Duodenal mucosa (tissue), 2 donors: ENCODE data around the gene PGGT1B.

Source experiments
- H3K27ac ChIP-seq: one replicate; pipeline ENCODE4 v1.7.0; 2013; ENCODE audit warnings: low read depth, low read length
- H3K27me3 ChIP-seq, 2 donors: one replicate each; pipeline ENCODE4 v1.7.0; 2013; ENCODE audit warnings: low read length in 2 of 2, control low read depth in 1 of 2; ENCODE audit not compliant: insufficient read depth in 2 of 2, control insufficient read depth in 1 of 2
- H3K36me3 ChIP-seq, 2 donors: one replicate each; pipeline ENCODE4 v1.7.0; 2013; ENCODE audit warnings: low read length in 2 of 2, control low read depth in 1 of 2; ENCODE audit not compliant: insufficient read depth in 2 of 2, control insufficient read depth in 1 of 2
- H3K4me1 ChIP-seq, 2 donors: one replicate each; pipeline ENCODE4 v1.7.0; 2013; ENCODE audit warnings: low read length in 2 of 2, control low read depth in 1 of 2; ENCODE audit not compliant: insufficient read depth in 2 of 2, control insufficient read depth in 1 of 2
- H3K4me3 ChIP-seq, 2 donors: one replicate each; pipeline ENCODE4 v1.7.0; 2013; ENCODE audit warnings: low read length in 2 of 2, low read depth in 1 of 2
- H3K9ac ChIP-seq, 2 donors: one replicate each; pipeline ENCODE4 v1.7.0; 2013; ENCODE audit warnings: low read length in 2 of 2, low read depth in 1 of 2
- H3K9me3 ChIP-seq, 2 donors: one replicate each; pipeline ENCODE4 v1.7.0; 2013; ENCODE audit warnings: low read length in 2 of 2, control low read depth in 1 of 2; ENCODE audit not compliant: control insufficient read depth in 1 of 2

The PGGT1B gene

GRCh38 chr5:115262321-115263077, at the start of gene PGGT1B:
TSS of gene PGGT1B (minus strand) at chr5:115262877. CDS start at chr5:115262851, 26 bp downstream.
- Histone ChIP-seq H3K27me3 (no peaks in the 10 kb centered on the region), H3K9me3 (no peaks in the 10 kb centered on the region), H3K9ac (peak within 1 kb of the TSS; percentile 75 to 83), H3K4me3 (peak within 1 kb of the TSS; percentile 84 to 95), H3K27ac (peak within 1 kb of the TSS; percentile 53), H3K4me1 (peaks cover 11 to 26% of the 10 kb centered on the region in 2 donors), H3K36me3 (peaks cover 0 to 4% of the 10 kb centered on the region in 2 donors)

GRCh38 chr5:115309751-115310370, 47.2 kb upstream of the PGGT1B start:
- H3K9me3 ChIP-seq: no peaks in the 10 kb centered on the region
- no peak overlapping the region for H3K4me3 ChIP-seq
- no peaks in the 10 kb centered on the region for H3K36me3 ChIP-seq
- H3K9ac ChIP-seq: no peak overlapping the region
- peaks cover 0 to 7% of the 10 kb centered on the region in 2 donors for H3K4me1 ChIP-seq
- H3K27me3 ChIP-seq: no peaks in the 10 kb centered on the region
- no peak overlapping the region for H3K27ac ChIP-seq

GRCh38 chr5:115308815-115309214, 46.1 kb upstream of the PGGT1B start:
- Histone ChIP-seq H3K4me3 (no peak overlapping the region), H3K4me1 (peaks cover 0 to 7% of the 10 kb centered on the region in 2 donors), H3K27ac (no peak overlapping the region), H3K9ac (no peak overlapping the region), H3K9me3 (no peaks in the 10 kb centered on the region), H3K27me3 (no peaks in the 10 kb centered on the region), H3K36me3 (no peaks in the 10 kb centered on the region)

GRCh38 chr5:115306011-115306536, 43.4 kb upstream of the PGGT1B start:
- H3K4me3 ChIP-seq: no peak overlapping the region
- H3K9ac ChIP-seq: no peak overlapping the region
- no peaks in the 10 kb centered on the region for H3K9me3 ChIP-seq
- no peak overlapping the region for H3K27ac ChIP-seq
- peaks cover 0 to 7% of the 10 kb centered on the region in 2 donors for H3K4me1 ChIP-seq
- H3K27me3 ChIP-seq: no peaks in the 10 kb centered on the region
- H3K36me3 ChIP-seq: no peaks in the 10 kb centered on the region

GRCh38 chr5:115304496-115304895, 41.8 kb upstream of the PGGT1B start:
- H3K4me1 ChIP-seq: peaks cover 0 to 7% of the 10 kb centered on the region in 2 donors
- H3K9me3 ChIP-seq: no peaks in the 10 kb centered on the region

GRCh38 chr5:115298811-115299210, 36.1 kb upstream of the PGGT1B start:
- Histone ChIP-seq H3K9ac (no peak overlapping the region), H3K4me1 (peaks cover 8 to 14% of the 10 kb centered on the region in 2 donors), H3K27ac (no peak overlapping the region), H3K9me3 (no peaks in the 10 kb centered on the region), H3K36me3 (no peaks in the 10 kb centered on the region), H3K27me3 (no peaks in the 10 kb centered on the region), H3K4me3 (no peak overlapping the region)

More at GRCh38 chr5:115304496-115304895, 41.8 kb upstream of the PGGT1B start:
- Histone ChIP-seq H3K9ac (no peak overlapping the region), H3K27ac (no peak overlapping the region), H3K36me3 (no peaks in the 10 kb centered on the region), H3K27me3 (no peaks in the 10 kb centered on the region), H3K4me3 (no peak overlapping the region)

GRCh38 chr5:115297031-115297430, 34.4 kb upstream of the PGGT1B start:
- H3K4me1 ChIP-seq: peaks cover 8 to 18% of the 10 kb centered on the region in 2 donors
- no peak overlapping the region for H3K4me3 ChIP-seq
- no peaks in the 10 kb centered on the region for H3K36me3 ChIP-seq
- H3K9me3 ChIP-seq: no peaks in the 10 kb centered on the region
- H3K9ac ChIP-seq: no peak overlapping the region
- no peak overlapping the region for H3K27ac ChIP-seq
- H3K27me3 ChIP-seq: no peaks in the 10 kb centered on the region

GRCh38 chr5:115296124-115297022, 33.7 kb upstream of the PGGT1B start, which contains the start of gene CCDC112:
TSS of gene CCDC112 (minus strand) at chr5:115296654. CDS start at chr5:115296543, 111 bp downstream.
- Histone ChIP-seq H3K9me3 (no peaks in the 10 kb centered on the region), H3K36me3 (no peaks in the 10 kb centered on the region), H3K4me3 (peak within 1 kb of the TSS; percentile 74 to 85), H3K9ac (peak within 1 kb of the TSS; percentile 66 to 79), H3K27me3 (no peaks in the 10 kb centered on the region), H3K4me1 (peaks cover 8 to 18% of the 10 kb centered on the region in 2 donors), H3K27ac (peak within 1 kb of the TSS; percentile 77)

GRCh38 chr5:115295777-115296123, 33.1 kb upstream of the PGGT1B start:
- no peaks in the 10 kb centered on the region for H3K27me3 ChIP-seq
- peak overlapping the region; percentile 74 to 85 for H3K4me3 ChIP-seq
- H3K36me3 ChIP-seq: no peaks in the 10 kb centered on the region
- H3K4me1 ChIP-seq: peaks cover 8 to 18% of the 10 kb centered on the region in 2 donors
- no peak overlapping the region for H3K27ac ChIP-seq
- no peaks in the 10 kb centered on the region for H3K9me3 ChIP-seq
- H3K9ac ChIP-seq: peak overlapping the region; percentile 66 to 79
